ENCODE data around the gene EHBP1.

The EHBP1 gene

GRCh38 chr2:62992561-62992960, 287.0 kb downstream of the EHBP1 start:
- TF ChIP-seq, protein P1, sequence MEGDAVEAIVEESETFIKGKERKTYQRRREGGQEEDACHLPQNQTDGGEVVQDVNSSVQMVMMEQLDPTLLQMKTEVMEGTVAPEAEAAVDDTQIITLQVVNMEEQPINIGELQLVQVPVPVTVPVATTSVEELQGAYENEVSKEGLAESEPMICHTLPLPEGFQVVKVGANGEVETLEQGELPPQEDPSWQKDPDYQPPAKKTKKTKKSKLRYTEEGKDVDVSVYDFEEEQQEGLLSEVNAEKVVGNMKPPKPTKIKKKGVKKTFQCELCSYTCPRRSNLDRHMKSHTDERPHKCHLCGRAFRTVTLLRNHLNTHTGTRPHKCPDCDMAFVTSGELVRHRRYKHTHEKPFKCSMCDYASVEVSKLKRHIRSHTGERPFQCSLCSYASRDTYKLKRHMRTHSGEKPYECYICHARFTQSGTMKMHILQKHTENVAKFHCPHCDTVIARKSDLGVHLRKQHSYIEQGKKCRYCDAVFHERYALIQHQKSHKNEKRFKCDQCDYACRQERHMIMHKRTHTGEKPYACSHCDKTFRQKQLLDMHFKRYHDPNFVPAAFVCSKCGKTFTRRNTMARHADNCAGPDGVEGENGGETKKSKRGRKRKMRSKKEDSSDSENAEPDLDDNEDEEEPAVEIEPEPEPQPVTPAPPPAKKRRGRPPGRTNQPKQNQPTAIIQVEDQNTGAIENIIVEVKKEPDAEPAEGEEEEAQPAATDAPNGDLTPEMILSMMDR (IDR thresholded peaks at IDR 0.05; ENCODE audit: extremely low read depth, insufficient read depth, missing control alignments) = no peak
- in situ Hi-C loops (cut with MboI; ENCODE audit: low pct_unique_long_range_greater_than_20kb, low sequenced_read_pairs, unreplicated experiment) = no loop called here
- no peak for DNase-seq (ENCODE audit: low spot score)

- in situ Hi-C loops (cut with MboI; ENCODE audit: low pct_unique_long_range_greater_than_20kb, low sequenced_read_pairs, unreplicated experiment) = no loop called here
Measured at GRCh38 chr2:62994206-62994605, 288.7 kb downstream of the EHBP1 start.

GRCh38 chr2:62996534-62997186, 291.1 kb downstream of the EHBP1 start:
- TF ChIP-seq, protein P1 (IDR thresholded peaks at IDR 0.05; ENCODE audit: extremely low read depth, insufficient read depth, missing control alignments) = no peak
- DNase-seq (ENCODE audit: low spot score) = no peak
- in situ Hi-C loops (cut with MboI; ENCODE audit: low pct_unique_long_range_greater_than_20kb, low sequenced_read_pairs, unreplicated experiment) = no loop called here

More at GRCh38 chr2:62994206-62994605, 288.7 kb downstream of the EHBP1 start:
- TF ChIP-seq, protein P1 (IDR thresholded peaks at IDR 0.05; ENCODE audit: extremely low read depth, insufficient read depth, missing control alignments) = no peak
- no peak for DNase-seq (ENCODE audit: low spot score)

DNA sequence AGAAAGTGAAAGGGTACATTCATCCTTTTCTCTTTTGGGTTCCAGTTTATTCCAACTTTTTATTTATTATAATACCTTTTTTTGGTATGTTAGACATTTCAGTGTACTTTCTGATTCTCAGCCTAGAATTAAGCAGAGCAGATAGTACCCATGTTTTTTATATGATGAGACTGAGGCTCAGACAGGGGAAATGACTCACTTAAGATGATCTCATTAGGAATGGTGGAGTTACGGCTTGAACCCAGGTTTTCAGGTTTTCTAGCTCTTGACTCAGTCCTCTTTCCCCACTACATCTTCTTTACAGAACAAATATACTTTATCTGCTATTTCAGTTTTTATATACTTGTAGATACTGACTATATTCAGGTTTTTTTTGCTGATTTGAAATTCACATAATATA, 293.4 kb downstream of the EHBP1 start:
- in situ Hi-C loops (cut with MboI; ENCODE audit: low pct_unique_long_range_greater_than_20kb, low sequenced_read_pairs, unreplicated experiment) = no loop called here
- DNase-seq (ENCODE audit: low spot score) = no peak

GRCh38 chr2:62999905-63000304, 294.4 kb downstream of the EHBP1 start:
- DNase-seq (ENCODE audit: low spot score) = no peak
- in situ Hi-C loops (cut with MboI; ENCODE audit: low pct_unique_long_range_greater_than_20kb, low sequenced_read_pairs, unreplicated experiment) = no loop called here
- TF ChIP-seq, protein P1 (IDR thresholded peaks at IDR 0.05; ENCODE audit: extremely low read depth, insufficient read depth, missing control alignments) = no peak

More for the DNA sequence above, 293.4 kb downstream of the EHBP1 start:
- TF ChIP-seq, protein P1 (IDR thresholded peaks at IDR 0.05; ENCODE audit: extremely low read depth, insufficient read depth, missing control alignments) = no peak

- in situ Hi-C loops (cut with MboI; ENCODE audit: low pct_unique_long_range_greater_than_20kb, low sequenced_read_pairs, unreplicated experiment) = no loop called here
- DNase-seq (ENCODE audit: low spot score) = no peak
- TF ChIP-seq, protein P1 (IDR thresholded peaks at IDR 0.05; ENCODE audit: extremely low read depth, insufficient read depth, missing control alignments) = no peak
Measured at GRCh38 chr2:63000801-63001200, 295.3 kb downstream of the EHBP1 start.

Data from GM13977 (cell line).